Lower lobe of right lung (tissue), 2 donors: Measurements from ENCODE around the gene STK39. TPM values are rescaled to one million over a fixed set of nuclear protein-coding genes. Genes with fewer than 3 reads are reported as not detected.
A peak's percentile ranks its signal among the peaks of the same experiment; 100 is the strongest.

Experiments
- ATAC-seq, 2 donors: fragments of 200-7000 bp; cut with Tn5 transposase; one replicate each; pipeline ENCODE4 v1.9.1; 2020 to 2022; ENCODE audit warnings: mild to moderate bottlenecking in 2 of 2, moderate library complexity in 2 of 2
- DNase-seq: peaks from one replicate; pipeline ENCODE4 v3.0.0-alpha.2; 2020
- H3K27ac ChIP-seq: fragments of 200-600 bp; one replicate; pipeline ENCODE4 v1.8.0; 2022
- H3K27me3 ChIP-seq: fragments of 200-600 bp; one replicate; pipeline ENCODE4 v1.8.0; 2022; ENCODE audit warnings: low read depth
- H3K36me3 ChIP-seq: fragments of 200-600 bp; one replicate; pipeline ENCODE4 v1.8.0; 2022; ENCODE audit warnings: mild to moderate bottlenecking
- H3K4me1 ChIP-seq: fragments of 200-600 bp; one replicate; pipeline ENCODE4 v1.8.0; 2022
- H3K4me3 ChIP-seq: fragments of 200-600 bp; one replicate; pipeline ENCODE4 v1.8.0; 2022; ENCODE audit warnings: mild to moderate bottlenecking
- H3K9me3 ChIP-seq: fragments of 200-600 bp; one replicate; pipeline ENCODE4 v1.8.0; 2022
- intact Hi-C: fragments of 100-400 bp; cut with DNase I; formaldehyde crosslinking; loops from one replicate; pipeline ENCODE4 v1.11.0; 2022
- total RNA-seq: library from RNA; stranded (reverse); fragmentation: NEBNext Ultra II Directional; extraction: Animal tissue kit (Norgen Biotek cat#: 25700); gene quantifications from one replicate; pipeline ENCODE4 v1.2.1, GENCODE V29; 2021
- TF ChIP-seq, protein P1 (sequence below): fragments of 200-600 bp; IDR thresholded peaks from one replicate; pipeline ENCODE4 v1.8.0; 2022; ENCODE audit warnings: antibody characterized with exemption, mild to moderate bottlenecking
- donor health status: DM: no; HTN: yes; CAD: no; lungs with severe emphysema.

Gene STK39
- total RNA-seq, 1 donor from 2014 or later: 12.6 TPM

DNA sequence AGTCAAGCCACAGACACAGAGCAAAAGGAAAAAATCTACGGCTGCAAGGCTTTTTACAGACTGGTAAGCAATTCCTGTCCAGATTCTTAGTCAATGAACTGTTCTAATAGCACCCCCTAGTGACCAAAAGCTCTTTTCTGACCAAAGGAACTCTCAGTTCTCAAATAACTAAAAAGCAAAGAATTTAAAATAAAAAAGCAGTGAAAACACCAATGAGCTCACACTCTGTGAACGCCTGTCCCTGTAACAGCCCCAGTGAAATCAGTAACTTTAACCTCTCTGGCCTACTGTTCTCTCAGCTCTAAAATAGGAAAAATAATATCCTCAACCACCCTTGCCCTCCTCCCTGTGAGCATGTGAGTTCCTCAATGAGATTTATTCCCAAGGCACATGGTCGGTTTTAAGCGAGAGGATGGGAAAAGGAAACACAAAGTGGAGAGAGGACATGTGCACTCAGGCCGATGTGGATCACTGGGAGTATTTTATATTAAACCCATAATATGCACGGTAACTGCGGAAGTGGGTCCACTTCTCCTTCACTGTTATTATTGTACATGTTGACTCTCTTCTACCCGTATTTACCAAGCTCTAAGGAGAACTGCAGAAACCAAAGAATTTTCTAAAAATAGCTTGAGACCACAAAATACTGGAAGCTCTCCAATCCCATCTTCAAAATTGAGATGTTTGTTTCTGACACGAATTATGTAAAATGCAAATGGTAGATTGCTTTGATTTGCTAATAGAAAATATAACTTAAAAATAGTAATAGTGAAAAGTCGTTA lies 128.5 kb downstream of the STK39 start:
- Histone ChIP-seq H3K27ac (peak overlapping the region; percentile 12), H3K4me1 (no peaks in the 10 kb centered on the region), H3K9me3 (no peaks in the 10 kb centered on the region), H3K27me3 (no peaks in the 10 kb centered on the region), H3K36me3 (no peaks in the 10 kb centered on the region), H3K4me3 (peak overlapping the region; percentile 12)
- no peak for DNase-seq
- peak; percentile 82 to 88 for ATAC-seq
- TF ChIP-seq, protein P1, sequence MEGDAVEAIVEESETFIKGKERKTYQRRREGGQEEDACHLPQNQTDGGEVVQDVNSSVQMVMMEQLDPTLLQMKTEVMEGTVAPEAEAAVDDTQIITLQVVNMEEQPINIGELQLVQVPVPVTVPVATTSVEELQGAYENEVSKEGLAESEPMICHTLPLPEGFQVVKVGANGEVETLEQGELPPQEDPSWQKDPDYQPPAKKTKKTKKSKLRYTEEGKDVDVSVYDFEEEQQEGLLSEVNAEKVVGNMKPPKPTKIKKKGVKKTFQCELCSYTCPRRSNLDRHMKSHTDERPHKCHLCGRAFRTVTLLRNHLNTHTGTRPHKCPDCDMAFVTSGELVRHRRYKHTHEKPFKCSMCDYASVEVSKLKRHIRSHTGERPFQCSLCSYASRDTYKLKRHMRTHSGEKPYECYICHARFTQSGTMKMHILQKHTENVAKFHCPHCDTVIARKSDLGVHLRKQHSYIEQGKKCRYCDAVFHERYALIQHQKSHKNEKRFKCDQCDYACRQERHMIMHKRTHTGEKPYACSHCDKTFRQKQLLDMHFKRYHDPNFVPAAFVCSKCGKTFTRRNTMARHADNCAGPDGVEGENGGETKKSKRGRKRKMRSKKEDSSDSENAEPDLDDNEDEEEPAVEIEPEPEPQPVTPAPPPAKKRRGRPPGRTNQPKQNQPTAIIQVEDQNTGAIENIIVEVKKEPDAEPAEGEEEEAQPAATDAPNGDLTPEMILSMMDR: peak; percentile 68
- intact Hi-C loops: no loop called here

DNA sequence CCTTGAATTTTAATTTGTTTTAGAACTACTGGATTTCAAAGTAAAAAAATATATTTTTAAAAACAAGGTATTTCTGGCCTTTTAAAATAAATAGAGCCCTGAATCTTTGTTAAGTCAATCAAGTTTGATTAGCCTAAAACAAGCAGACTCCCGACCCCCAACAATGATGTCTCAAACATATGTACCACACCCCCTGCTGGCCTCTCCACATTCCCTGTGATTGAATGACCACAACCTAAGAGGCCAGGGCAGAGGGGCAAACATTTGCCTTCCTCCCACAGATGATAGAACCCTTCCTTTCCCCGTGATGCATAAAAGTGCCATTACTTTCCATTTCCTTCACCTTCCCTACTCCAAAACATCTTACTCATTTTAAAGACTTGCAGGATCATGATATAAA lies 130.9 kb downstream of the STK39 start:
- Histone ChIP-seq H3K27me3 (no peaks in the 10 kb centered on the region), H3K4me3 (no peak overlapping the region), H3K9me3 (no peaks in the 10 kb centered on the region), H3K27ac (no peak overlapping the region), H3K36me3 (no peaks in the 10 kb centered on the region), H3K4me1 (no peaks in the 10 kb centered on the region)
- ATAC-seq (no peak), DNase-seq (no peak)
- intact Hi-C loops: no loop called here
- TF ChIP-seq, protein P1: no peak

DNA sequence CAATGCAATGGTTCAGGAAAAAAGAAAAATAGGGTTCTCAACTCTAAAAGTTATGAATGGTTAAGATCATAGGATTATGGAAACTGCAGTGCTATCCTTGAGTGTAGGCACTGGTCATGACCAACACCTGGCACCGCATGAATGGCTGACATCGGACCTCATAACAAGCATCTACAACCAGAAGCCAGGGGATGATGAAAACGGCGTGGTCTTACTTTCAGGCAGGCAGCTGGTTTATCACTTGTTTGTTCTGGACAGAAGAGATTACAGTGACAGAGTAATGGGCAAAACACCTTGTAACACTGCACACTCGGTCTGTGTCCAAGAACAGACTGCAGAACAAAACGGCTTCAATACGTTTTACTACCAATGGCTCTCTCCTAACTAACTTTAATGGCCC lies 132.8 kb downstream of the STK39 start:
- DNase-seq: no peak
- intact Hi-C loops: no loop called here
- TF ChIP-seq, protein P1: no peak
- Histone ChIP-seq H3K27ac (no peak overlapping the region), H3K4me1 (no peaks in the 10 kb centered on the region), H3K36me3 (no peaks in the 10 kb centered on the region), H3K4me3 (no peak overlapping the region), H3K27me3 (no peaks in the 10 kb centered on the region), H3K9me3 (no peaks in the 10 kb centered on the region)
- ATAC-seq: no peak

DNA sequence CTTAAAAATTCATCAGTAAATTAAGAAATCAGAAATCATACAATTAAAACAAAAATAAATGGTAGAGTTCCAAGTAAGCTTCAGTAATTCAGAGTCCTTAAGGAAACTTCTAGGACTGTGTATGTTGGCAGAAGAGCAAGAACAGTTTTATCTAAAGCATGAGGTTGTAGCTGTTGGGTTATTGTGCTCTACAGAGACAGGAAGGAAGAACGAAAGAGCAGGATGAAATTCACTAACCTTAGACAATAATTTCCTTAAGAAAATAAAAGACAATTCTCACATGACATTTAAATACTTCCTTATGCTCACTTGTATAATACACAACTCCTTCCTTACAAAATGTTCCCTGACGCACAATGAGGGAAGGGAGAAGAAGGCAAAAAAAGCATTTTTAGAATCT lies 133.4 kb downstream of the STK39 start:
- Histone ChIP-seq H3K4me3 (no peak overlapping the region), H3K36me3 (no peaks in the 10 kb centered on the region), H3K27me3 (no peaks in the 10 kb centered on the region), H3K27ac (no peak overlapping the region), H3K9me3 (no peaks in the 10 kb centered on the region), H3K4me1 (no peaks in the 10 kb centered on the region)
- ATAC-seq (no peak), DNase-seq (no peak)
- intact Hi-C loops: no loop called here
- TF ChIP-seq, protein P1: no peak

DNA sequence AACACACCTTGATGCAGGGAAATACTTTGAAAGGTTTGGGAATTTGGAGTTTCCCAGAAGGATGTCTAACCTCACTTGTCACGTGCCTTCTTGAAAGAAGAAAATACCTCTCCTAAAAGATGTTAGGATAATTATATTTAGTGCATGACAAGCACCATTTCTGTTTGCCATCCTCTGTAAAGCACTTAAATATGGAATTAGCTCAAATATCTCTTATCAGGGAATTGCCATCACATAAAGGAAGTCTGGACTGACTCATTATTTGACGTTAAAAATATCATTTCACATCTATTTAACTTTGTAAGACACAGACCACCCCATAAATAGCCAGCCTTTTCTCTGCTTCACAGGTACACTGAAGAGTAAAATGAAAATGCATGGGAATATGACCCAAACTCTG lies 140.1 kb downstream of the STK39 start:
- TF ChIP-seq, protein P1: no peak
- Histone ChIP-seq H3K36me3 (no peaks in the 10 kb centered on the region), H3K4me1 (no peaks in the 10 kb centered on the region), H3K9me3 (no peaks in the 10 kb centered on the region), H3K4me3 (no peak overlapping the region), H3K27ac (no peak overlapping the region), H3K27me3 (no peaks in the 10 kb centered on the region)
- no peak for DNase-seq
- no peak for ATAC-seq
- intact Hi-C loops: no loop called here
